Thyroid gland (tissue), 4 donors: ENCODE data around the gene SETX. TPM values are rescaled to one million over a fixed set of nuclear protein-coding genes. Genes with fewer than 3 reads are reported as not detected.

ENCODE experiments used
- DNase-seq, 2 donors: peaks; one replicate each; pipeline ENCODE4 v3.0.0-alpha.2; 2019
- H3K27ac ChIP-seq, 3 donors: fragments of 200-600 bp; sonication (generic); 1 replicate in 2 of 3; 2 replicates in 1 of 3; pipeline ENCODE4 v1.5.1; 2016 to 2019; ENCODE audit warnings: mild to moderate bottlenecking in 1 of 3, moderate library complexity in 1 of 3
- H3K27me3 ChIP-seq: fragments of 200-600 bp; sonication (generic); one replicate; pipeline ENCODE4 v1.5.1; 2019
- H3K36me3 ChIP-seq, 2 donors: fragments of 200-600 bp; sonication (generic); one replicate each; pipeline ENCODE4 v1.5.1; 2016 to 2019
- H3K4me1 ChIP-seq, 2 donors: fragments of 200-600 bp; sonication (generic); one replicate each; pipeline ENCODE4 v1.5.1; 2017 to 2019
- H3K4me3 ChIP-seq, 3 donors: fragments of 200-600 bp; sonication (generic); replicated peaks in 1 of 3; 1 replicate in 2 of 3; 2 replicates in 1 of 3; pipeline ENCODE4 v1.5.1; 2016; ENCODE audit warnings: mild to moderate bottlenecking in 1 of 3
- H3K9me3 ChIP-seq: fragments of 200-600 bp; sonication (generic); one replicate; pipeline ENCODE4 v1.5.1; 2017
- CTCF ChIP-seq, 6 experiments: fragments of 200-600 bp in 3 of 6; fragments of 450-650 bp in 3 of 6; sonication (generic) in 3 of 6; IDR thresholded peaks; one replicate each; pipeline ENCODE4 v1.5.1; 2016 to 2019; ENCODE audit warnings: antibody characterized with exemption in 6 of 6, mild to moderate bottlenecking in 2 of 6, inconsistent platforms in 1 of 6, moderate library complexity in 1 of 6
- POLR2A ChIP-seq, 2 donors: fragments of 450-650 bp; IDR thresholded peaks; one replicate each; pipeline ENCODE4 v1.6.1; 2017; ENCODE audit warnings: antibody characterized with exemption in 2 of 2, mild to moderate bottlenecking in 2 of 2, moderate library complexity in 1 of 2
- WGBS, 2 donors: methylation state at CpG; one replicate each; pipeline ENCODE4 v1.1.5; 2017; 5-methylcytosine and 5-hydroxymethylcytosine counted together
- intact Hi-C: fragments of 100-400 bp; cut with DNase I; formaldehyde crosslinking; loops from one replicate; pipeline ENCODE4 v1.15.1; 2023
- total RNA-seq, 4 donors: library from RNA; depleted of rRNA; stranded (reverse); fragments of >200 nt; gene quantifications; one replicate each; pipeline ENCODE4 v1.2.3, GENCODE V29; 2016

SETX gene
- total RNA-seq, 4 donors from 2014 or later: 132 to 192 (median 170) TPM

GRCh38 chr9:132243156-132244074 is 111.4 kb downstream of the SETX start:
- 89 to 93% methylated on average over 15 to 19 of the region's 19 CpGs for WGBS, 2 donors
- no peak for DNase-seq
- peaks cover 10 to 13% of the 10 kb centered on the region in 2 donors for H3K4me1 ChIP-seq
- TF ChIP-seq CTCF (IDR thresholded peaks at IDR 0.05) (no peak), POLR2A (IDR thresholded peaks at IDR 0.05) (no peak)
- H3K4me3 ChIP-seq: no peak overlapping the region
- no peaks in the 10 kb centered on the region for H3K36me3 ChIP-seq
- intact Hi-C loops: no loop called here
- H3K9me3 ChIP-seq: no peaks in the 10 kb centered on the region
- H3K27me3 ChIP-seq: no peaks in the 10 kb centered on the region
- H3K27ac ChIP-seq: no peak overlapping the region

- intact Hi-C loops: no loop called here
- no peaks in the 10 kb centered on the region for H3K36me3 ChIP-seq
- 29 to 53% methylated on average over 18 of the region's 18 CpGs for WGBS, 2 donors
- H3K4me3 ChIP-seq: peak overlapping the region in 2 of 3 donors; percentile 26 to 52
- H3K27me3 ChIP-seq: no peaks in the 10 kb centered on the region
- TF ChIP-seq CTCF (IDR thresholded peaks at IDR 0.05): no peak
- no peak for TF ChIP-seq POLR2A (IDR thresholded peaks at IDR 0.05)
- no peaks in the 10 kb centered on the region for H3K9me3 ChIP-seq
- DNase-seq: no peak
- H3K4me1 ChIP-seq: peaks cover 10 to 13% of the 10 kb centered on the region in 2 donors
- H3K27ac ChIP-seq: no peak overlapping the region
These were observed 112.1 kb downstream of the SETX start for GRCh38 chr9:132242621-132243155.

- peak overlapping the region; percentile 26 to 52 (median 35) for H3K4me3 ChIP-seq
- intact Hi-C loops: no loop called here
- WGBS, 2 donors: 2 to 3% methylated on average over 27 to 44 of the region's 81 CpGs
- peak in 1 of 2 donors; percentile 47 for DNase-seq
- peaks cover 10 to 13% of the 10 kb centered on the region in 2 donors for H3K4me1 ChIP-seq
- no peaks in the 10 kb centered on the region for H3K27me3 ChIP-seq
- TF ChIP-seq CTCF (IDR thresholded peaks at IDR 0.05) (no peak), POLR2A (IDR thresholded peaks at IDR 0.05) (no peak)
- H3K9me3 ChIP-seq: no peaks in the 10 kb centered on the region
- H3K36me3 ChIP-seq: no peaks in the 10 kb centered on the region
- no peak overlapping the region for H3K27ac ChIP-seq
These were observed 112.8 kb downstream of the SETX start for GRCh38 chr9:132241840-132242620.

- H3K27me3 ChIP-seq: no peaks in the 10 kb centered on the region
- no peak overlapping the region for H3K27ac ChIP-seq
- no peak for DNase-seq
- no peak for TF ChIP-seq CTCF (IDR thresholded peaks at IDR 0.05)
- peaks cover 10 to 13% of the 10 kb centered on the region in 2 donors for H3K4me1 ChIP-seq
- no peaks in the 10 kb centered on the region for H3K36me3 ChIP-seq
- 0% methylated on average over 5 to 13 of the region's 33 CpGs for WGBS, 2 donors
- H3K9me3 ChIP-seq: no peaks in the 10 kb centered on the region
- intact Hi-C loops: no loop called here
- H3K4me3 ChIP-seq: peak overlapping the region in 2 of 3 donors; percentile 26 to 52
These were observed 113.3 kb downstream of the SETX start for GRCh38 chr9:132241483-132241839.
